CD4-positive, alpha-beta T cell treated with Interleukin-4 for 1 hour (primary cell): ENCODE results near the gene ZNF627.
"Not testable (repeated sequence)": the region's sequence is repeated elsewhere in the genome, so short reads cannot be mapped to it uniquely, and the experiment has no call there.

Experiments
- DNase-seq, 2 donors: peaks; one replicate each; pipeline ENCODE4 v3.0.0-alpha.2; 2020 to 2022

Gene ZNF627

DNA sequence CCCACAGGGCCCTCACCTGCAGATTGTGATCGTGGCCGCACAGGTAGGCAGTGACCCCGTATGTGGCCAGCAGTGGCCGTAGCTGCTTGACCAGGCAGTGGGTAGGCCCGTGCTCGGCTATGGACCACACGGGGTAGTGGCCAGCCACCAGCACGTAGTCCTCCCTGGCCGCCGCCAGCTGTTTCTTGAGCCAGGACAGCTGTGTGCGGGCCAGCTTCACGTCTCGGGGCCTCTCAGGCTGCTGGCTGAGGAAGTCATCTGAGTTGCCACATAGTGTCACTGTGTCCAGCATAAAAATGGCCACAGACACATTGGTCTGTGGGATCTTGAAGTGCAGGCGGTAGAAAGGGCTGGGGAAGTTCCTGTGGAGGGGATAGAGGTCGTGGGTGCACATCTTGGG lies 21.1 kb upstream of the ZNF627 start:
- DNase-seq: no peak

DNA sequence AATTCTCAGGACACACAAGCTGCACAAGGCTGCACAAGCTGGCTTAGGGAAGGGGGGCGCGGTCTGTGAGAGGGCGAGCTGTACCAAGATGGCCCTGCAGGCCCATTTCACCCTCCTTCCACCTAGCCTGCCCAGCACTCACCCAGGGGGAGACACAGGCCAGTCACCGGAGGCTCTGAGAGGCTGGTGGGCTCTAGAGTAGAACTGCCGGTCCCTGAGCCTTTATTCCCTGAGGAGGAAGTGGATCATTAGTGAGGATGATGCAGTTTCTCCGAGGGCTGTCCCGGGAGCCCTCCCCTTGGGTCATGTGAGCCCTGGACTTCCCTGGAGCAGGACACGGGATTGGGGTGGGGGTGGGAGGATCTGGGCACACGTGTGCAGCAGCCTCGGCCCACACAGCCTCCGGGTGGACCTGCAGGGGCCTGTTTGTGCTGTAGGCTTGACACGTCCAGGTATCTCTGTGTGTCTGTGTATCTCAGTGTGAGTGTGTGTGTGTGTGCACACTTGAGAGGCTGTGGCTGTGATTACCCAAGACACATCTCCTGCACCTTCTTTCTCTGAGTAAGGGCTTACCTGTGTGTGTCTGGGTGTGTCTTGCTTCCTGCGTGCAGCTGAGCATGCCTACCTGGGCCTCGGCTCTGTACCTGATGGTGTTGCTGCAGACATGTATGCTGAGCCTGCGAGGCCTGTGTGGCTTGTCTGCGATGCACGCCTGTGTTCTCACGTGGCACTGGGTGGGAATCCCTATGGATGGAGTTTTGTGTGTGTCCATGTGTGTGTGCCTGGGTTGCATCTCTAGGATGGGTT lies 19.6 kb upstream of the ZNF627 start, which contains the start of gene ACP5:
Gene ACP5, minus strand, starts transcription at position 195 of the 807 bp plus-strand sequence. CDS start 328 bp downstream, outside the sequence.
- DNase-seq: no peak

DNA sequence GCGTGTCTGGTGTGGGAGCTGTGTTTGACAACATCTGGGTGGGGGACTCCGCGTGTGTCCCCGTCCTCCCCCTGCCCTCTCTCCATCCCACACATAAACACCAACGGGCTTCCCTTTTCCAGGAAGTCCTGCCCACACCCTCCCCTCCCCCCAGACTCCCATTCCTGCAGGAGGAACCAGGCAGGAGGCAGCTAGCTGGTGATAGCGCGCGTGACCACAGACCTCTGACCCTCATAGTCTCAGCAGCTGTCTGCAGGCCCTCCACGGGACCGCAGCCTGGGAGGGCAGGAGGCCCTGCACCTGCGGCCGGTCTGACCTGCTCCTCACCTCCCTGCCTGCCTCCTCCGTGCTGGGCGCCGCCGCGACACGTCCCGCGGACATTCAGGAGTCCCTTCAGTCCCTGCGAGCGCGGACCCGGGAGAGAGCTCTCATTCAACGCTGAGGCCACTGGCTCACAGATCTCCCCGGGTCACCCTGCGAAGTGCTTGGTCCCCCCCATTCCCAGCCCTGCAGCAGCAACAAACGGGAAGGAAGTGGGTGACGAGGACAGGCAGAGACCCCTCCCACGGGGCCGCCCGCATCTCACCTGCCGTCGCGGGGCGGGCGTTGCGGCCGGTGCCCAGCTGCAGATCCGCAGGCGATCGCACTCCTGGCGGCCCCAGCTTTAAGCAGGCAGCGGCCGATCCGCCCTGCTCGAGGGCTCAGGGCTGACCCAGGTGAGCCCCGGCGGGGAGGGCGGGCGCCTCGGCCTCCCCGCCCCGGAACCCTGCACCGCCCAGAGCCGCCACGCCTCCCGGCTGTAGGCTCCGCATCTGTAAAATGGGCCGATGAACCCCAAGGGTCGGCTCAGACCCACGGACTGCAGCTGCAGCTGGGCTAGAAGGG lies 18.8 kb upstream of the ZNF627 start:
- peak; percentile 26 to 41 for DNase-seq

DNA sequence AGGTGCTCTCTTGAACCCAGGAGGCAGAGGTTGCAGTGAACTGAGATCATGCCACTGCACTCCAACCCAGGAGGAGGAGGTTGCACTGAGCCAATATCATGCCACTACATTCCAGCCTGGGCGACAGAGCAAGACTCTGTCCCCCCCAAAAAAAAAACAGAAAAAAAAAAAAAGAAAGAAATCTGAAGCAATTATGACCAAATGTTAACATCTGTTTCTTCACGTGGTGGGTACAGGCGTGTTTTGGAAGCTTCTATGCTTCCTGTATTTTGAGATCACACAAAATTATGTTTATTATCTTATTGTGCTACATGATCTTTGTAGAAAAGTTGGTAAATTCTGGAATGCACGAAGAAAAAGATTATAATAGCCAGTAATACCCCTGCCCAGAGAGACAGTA lies 17.2 kb upstream of the ZNF627 start:
- no peak for DNase-seq

DNA sequence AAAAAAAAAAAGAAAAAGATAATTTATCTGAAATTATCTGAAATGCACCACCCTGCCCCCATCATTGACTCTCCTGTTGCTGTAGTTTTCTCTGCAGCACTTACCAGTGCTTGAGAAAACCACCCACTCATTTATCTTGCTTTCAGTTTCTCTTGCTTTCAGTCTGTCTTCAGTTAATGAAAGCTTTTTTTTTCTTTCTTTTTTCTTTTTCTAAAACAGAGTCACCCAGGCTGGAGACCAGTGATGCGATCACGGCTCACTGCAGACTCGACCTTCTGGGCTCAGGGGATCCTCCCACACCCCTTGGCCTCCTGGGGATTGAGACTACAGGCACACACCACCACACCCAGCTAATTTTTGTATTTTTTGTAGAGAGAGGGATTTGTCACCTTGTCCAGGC lies 15.5 kb upstream of the ZNF627 start:
- peak; percentile 58 to 81 for DNase-seq

DNA sequence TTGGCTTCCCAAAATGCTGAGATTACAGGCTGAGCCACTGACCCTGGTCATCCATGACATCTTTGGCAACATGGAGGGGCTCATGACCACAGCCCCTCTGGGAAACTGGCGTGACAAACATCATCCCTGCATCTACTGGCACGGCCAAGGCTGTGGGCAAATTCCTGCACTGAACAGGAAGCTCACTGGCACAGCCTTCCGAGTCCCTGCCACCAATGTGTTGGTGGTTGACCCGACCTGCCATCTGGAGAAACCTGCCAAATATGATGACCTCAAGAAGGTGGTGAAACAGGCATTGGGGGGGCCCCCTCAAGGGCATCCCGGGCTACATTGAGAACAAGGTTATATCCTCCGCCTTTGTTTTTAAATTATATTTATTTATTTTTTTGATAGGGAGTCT lies 11.0 kb upstream of the ZNF627 start:
- DNase-seq: no peak

DNA sequence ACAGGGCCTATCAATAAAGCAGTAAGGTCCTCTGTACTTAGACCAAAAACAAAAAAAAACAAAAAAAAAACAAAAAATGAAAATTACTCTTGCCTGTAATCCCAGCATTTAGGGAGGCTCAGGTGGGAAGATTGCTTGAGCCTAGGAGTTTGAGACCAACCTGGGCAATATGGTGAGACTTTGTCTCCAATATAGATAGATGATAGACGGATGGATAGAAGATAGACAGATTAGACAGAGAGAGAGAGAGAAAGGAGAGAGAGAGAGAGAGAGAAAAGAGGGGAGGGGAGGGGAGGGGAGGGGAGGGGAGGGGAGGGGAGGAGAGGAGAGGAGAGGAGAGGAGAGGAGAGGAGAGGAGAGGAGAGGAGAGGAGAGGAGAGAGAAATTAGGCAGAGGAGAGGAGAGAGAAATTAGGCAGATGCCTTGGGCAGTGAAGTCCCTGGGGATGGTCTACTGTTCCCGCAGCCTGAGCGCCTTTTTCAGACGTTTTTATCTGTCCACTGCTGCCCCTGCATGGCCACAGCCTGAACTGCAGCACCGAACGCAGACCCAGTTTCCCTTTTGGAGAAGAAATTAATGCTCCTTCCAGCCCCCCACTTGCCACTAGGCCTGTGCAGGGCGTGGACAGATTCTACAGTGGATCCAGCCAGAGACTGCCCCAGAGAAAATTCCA lies 9.8 kb upstream of the ZNF627 start:
- peak; percentile 81 to 82 for DNase-seq

DNA sequence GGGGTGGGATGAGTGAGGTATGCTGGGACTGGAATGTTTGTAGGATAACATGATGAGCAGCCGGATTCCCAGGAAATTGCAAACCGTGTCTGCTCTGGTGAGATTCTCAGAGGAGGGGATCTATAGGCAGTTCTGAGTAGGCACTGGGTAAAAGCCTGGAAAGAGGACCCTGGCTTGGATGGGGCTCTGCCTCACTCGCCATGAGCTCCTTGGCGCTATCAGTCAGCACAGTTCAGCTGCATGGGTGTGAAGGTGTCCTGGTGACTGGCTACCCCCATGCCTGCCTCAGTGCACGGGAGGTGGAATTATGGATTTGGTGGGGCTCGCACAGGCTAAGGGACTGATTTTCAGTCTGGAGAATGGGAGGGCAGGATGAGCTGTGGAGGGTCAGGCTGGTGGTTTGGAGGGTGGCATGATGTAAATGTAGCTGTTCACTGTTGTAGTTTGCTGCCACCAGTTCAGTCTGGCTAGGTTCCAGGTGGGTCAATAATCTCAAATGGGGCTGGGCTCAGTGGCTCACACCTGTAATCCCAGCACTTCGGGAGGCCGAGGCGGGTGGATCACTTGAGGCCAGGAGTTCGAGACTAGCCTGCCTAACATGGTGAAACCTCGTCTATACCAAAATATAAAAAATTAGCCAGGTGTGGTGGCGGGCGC lies 9.2 kb upstream of the ZNF627 start:
- no peak for DNase-seq

DNA sequence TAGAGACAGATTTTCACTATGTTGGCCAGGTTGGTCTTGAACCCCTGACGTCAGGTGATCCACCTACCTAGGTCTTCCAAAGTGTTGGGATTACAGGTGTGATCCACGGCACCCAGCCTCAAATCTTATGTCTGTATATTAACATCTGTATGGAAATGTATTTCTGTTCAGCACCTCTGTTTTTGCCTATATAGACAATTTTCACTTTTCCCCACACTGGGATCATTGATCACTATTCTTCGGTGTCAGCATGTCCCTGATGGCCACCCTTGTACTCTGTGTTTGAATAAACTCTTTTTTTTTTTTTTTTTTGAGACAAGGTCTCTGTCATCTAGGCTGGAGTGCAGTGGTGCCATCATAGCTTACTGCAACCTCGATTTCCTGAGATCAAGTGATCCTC lies 3.2 kb upstream of the ZNF627 start:
- DNase-seq: no peak

DNA sequence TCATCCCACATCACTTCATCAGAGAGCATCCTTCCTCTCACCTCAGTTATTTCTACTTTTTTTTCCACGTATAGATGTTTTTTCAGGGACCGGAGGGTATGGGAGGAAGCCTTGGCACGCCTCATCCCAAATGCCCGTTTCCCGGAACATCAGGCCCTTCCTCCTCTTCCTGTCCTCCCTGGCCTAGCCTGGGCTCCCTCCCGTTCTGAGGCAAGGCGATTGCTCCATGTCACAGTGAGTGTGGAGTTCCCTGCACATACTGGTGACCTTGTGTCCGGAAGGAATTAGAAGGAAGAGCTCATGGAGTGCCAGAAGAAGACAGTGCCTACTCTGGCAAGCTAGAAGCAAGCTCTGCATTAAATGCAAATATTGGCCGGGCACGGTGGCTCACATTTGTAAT lies 1.1 kb upstream of the ZNF627 start:
- no peak for DNase-seq

DNA sequence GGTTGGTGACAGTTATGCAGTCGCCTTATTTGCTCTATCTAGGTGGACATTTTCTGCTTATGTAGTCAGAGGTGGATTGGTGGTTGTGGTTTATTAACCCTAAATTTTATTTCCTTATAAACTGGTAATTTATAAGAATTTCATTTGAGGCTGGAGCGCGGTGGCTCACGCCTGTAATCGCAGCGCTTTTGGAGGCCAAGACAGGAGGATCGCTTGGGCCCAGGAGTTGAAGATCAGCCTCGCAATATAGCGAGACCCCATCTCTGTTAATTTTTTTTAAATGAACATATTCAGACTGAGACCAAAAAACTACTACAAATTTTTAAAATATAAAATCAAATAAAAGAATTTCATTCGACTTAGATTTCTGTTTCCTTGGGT lies 810 bp downstream of the ZNF627 start:
- DNase-seq: no peak

DNA sequence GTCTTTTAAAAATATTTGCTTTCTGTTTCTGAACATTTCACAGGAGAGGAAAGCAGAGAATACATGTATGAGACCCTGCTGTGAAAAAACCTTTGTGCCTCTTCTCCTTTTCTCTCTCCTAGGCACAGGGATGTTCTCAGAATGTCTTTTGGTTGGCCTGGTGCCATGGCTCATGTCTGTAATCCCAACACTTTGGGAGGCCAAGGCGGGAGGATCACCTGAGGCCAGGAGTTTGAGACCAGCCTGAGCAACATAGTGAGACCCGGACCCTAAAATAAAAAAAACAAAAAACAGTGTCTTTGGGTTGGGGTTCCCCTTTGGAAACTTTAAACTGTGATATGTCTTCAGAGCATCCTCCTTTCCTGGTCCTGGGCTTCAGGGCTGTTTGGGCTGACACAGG lies 1.5 kb downstream of the ZNF627 start:
- DNase-seq: no peak

DNA sequence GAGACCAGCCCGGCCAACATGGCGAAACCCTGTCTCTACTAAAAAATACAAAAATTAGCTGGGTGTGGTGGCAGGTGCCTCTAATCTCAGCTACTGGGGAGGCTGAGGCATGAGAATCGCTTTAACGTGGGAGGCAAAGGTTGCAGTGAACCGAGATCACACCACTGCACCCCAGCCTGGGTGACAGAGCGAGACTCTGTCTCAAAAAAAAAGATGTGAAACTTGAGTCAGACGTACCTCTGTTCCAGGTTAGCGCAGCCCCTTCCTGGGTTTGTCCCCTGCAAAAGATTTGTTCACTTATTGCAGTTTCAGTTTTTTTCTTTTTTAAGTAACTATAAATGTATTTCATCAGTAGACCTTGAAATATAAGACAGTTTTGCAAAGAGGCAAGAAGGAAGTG lies 2.4 kb downstream of the ZNF627 start:
- DNase-seq: not testable (repeated sequence)

DNA sequence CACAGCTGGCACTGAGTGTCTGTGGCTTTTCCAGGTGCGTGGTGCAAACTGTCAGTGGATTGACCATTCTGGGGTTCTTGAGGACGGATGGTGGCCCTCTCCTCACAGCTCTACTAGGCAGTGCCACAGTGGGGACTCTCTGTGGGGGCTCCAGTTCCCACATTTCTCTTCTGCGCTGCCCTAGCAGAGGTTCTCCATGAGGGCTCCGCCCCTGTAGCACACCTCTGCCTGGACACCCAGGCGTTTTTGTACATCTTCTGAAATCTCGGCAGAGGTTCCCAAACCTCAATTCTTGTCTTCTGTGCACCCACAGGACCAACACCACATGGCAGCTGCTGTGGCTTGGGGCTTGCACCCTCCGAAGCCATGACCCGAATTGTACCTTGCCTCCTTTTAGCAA lies 9.2 kb downstream of the ZNF627 start:
- no peak for DNase-seq

DNA sequence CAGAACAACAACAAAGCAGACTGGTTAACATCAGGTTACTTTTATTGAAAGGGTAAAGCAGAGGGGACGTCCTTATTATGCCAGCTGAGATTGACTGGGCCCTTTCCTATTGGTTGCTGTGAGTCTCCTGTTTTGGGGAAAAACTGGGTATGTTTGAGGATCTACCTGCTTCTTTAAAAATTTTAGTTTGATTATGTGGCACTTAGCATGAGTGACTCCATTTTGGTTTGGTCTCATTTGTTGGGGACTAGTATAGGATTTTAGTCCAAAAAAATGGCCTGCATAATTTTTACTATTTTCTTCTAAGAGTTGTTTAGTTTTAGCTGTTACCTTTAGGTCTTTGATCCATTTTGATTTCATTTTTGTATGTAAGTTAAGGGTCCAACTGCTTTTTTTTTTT lies 14.4 kb downstream of the ZNF627 start:
- DNase-seq: no peak

DNA sequence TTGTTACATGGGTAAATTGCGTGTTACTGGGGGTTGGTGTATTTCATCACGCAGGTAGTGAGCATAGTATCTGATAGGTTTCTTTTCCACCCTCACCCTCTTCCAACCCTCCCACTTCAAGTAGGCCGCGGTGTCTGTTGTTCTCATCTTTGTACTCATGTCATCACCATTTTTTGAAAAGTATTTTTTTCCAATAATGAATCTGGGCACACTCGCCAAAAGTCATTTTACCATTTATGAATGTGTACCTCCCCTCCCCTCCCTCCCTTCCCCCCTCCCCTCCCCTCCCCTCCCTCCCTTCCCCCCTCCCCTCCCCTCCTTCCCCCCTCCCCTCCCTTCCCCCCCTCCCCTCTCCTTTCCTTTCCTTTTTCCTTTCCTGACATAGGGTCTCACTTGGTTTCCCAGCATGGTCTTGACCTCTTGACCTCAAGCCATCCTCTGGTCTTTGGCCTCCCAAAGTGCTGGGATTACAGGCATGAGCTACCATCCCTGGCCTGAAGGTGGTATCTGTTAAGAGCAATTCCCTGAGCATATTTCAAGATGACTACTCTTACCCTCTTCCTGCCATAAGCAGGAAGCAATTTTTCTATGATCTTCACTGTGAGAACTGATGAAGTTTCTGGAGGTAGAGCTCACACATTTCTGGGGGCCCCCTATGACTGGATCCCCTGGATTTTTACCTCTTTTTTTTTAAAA lies 15.7 kb downstream of the ZNF627 start:
- DNase-seq: no peak

DNA sequence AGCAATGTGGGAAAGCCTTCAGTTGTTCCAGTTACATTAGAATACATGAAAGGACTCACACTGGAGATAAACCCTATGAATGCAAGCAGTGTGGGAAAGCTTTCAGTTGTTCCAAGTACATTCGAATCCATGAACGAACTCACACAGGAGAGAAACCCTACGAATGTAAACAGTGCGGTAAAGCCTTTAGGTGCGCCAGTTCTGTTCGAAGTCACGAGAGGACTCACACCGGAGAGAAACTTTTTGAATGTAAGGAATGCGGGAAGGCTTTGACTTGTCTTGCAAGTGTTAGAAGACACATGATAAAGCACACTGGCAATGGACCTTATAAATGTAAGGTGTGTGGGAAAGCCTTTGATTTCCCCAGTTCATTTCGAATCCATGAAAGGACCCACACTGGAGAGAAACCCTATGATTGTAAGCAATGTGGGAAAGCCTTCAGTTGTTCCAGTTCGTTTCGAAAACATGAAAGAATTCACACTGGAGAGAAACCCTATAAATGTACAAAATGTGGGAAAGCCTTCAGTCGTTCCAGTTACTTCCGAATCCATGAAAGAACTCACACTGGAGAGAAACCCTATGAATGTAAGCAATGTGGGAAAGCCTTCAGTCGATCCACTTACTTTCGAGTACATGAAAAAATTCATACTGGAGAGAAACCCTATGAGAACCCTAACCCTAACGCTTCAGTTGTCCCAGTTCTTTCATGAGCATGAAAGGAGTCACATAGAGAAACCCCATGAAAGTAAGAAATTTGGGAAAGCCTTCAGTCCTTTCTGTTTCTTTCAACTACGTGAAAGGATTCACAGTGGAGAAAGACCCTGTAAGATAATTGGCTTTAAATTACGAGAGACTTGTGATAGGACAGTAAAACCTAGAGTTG lies 20.1 kb downstream of the ZNF627 start:
- no peak for DNase-seq

DNA sequence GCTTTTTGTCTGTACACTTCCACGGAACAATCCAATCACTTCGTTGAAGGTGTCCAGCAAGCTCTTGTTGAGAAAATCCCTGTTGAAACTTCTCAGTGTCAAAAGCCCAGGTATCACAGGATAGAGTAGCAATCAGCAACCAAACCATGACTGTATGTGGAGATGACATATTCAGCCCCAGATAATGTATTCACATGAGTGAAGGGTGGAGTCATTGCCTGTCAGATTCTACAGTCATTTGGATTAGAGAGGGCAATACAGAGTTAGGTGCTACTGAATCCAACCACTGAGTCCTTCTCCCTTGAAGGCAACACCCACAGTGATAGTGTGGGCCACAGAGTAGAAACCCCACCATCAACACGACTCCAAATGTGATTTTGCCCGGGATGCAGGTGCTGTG lies 23.3 kb downstream of the ZNF627 start:
- DNase-seq: no peak

DNA sequence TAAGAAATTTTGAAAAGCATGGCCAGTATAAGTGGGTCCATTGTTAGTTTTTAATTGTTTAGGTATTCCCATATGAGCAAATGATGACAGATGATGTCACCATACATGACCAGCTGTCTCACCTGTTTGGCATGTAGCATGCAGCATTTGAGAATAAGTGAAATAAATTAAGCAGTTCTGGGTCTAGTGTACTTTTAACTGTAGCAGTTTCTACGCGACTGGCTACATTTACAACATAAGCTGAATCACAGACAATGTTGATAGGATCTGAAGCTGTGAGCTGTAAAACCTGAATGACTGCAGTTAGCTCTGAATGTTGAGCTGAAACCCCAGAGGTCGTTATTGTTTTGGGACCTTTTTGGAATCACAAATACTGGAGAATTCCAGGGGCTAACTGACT lies 25.1 kb downstream of the ZNF627 start:
- not testable (repeated sequence) for DNase-seq

DNA sequence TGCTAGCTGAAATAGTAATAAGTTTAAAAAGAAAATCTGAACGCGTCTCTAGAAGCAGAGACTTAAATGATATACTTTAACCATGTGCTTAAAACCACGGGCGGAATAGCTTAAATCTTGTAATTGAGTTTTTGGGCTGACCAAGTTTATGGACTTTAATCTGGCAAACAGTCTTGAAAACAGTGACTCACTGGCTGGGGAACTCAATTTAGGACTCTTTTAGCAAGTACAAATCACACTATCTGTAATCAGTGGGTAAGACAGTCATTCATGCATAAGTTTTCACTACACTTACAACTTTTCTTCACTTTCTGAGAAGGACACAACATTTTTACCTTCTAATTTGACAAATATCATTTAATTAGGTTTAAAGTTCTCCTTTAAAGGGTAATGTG lies 26.8 kb downstream of the ZNF627 start:
- no peak for DNase-seq

DNA sequence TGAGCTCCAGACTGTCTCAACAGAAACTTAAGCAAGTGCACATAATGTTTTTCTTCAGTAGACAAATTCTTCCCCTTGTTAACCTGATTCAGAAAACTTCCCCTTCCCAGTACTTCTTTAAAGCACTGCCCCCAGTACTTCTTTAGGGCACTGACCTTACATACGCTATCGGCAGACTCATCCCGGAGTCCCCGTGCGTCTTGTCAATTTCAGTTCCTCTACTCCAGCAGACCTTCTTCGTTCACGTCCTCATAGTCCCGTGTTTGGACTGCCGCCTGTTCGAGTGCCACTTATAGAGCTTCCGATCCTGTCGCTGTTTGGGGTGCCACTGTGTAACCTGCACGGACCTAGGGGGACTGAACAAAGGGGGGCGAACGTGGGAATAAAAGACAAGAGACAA lies 29.0 kb downstream of the ZNF627 start:
- DNase-seq: no peak
